Smooth muscle cell (in vitro differentiated cells): ENCODE data around the gene S100A6. TPM values are rescaled to one million over a fixed set of nuclear protein-coding genes. Genes with fewer than 3 reads are reported as not detected.
"Not testable (repeated sequence)": the region's sequence is repeated elsewhere in the genome, so short reads cannot be mapped to it uniquely, and the experiment has no call there.

Experiments
- DNase-seq: peaks from one replicate; lab custom pipeline; 2025; ENCODE audit not compliant: unreplicated experiment; lab: John Stamatoyannopoulos, UW
- H2AFZ ChIP-seq: fragments of 200-600 bp; sonication (generic); 2 replicates; pipeline ENCODE4 v1.6.0; 2016; ENCODE audit warnings: antibody characterized with exemption, low read depth, mild to moderate bottlenecking
- H3F3A ChIP-seq: fragments of 200-600 bp; sonication (generic); 2 replicates; pipeline ENCODE4 v1.6.0; 2017; ENCODE audit warnings: antibody characterized with exemption, low read depth
- H3K27ac ChIP-seq: fragments of 200-600 bp; sonication (generic); 2 replicates; pipeline ENCODE4 v1.5.1; 2016; ENCODE audit warnings: low read depth, mild to moderate bottlenecking
- H3K27me3 ChIP-seq: fragments of 200-600 bp; sonication (generic); 2 replicates; pipeline ENCODE4 v1.6.1; 2016; ENCODE audit warnings: low read depth, mild to moderate bottlenecking
- H3K36me3 ChIP-seq: fragments of 200-600 bp; sonication (generic); 2 replicates; pipeline ENCODE4 v1.5.1; 2016; ENCODE audit warnings: low read depth
- H3K4me1 ChIP-seq: fragments of 200-600 bp; sonication (generic); 2 replicates; pipeline ENCODE4 v1.5.1; 2016; ENCODE audit warnings: low read depth
- H3K4me2 ChIP-seq: fragments of 200-600 bp; sonication (generic); 2 replicates; pipeline ENCODE4 v1.6.0; 2016; ENCODE audit warnings: mild to moderate bottlenecking
- H3K4me3 ChIP-seq: fragments of 200-600 bp; sonication (generic); 2 replicates; pipeline ENCODE4 v1.5.1; 2016; ENCODE audit warnings: mild to moderate bottlenecking
- H3K79me2 ChIP-seq: fragments of 200-600 bp; sonication (generic); 2 replicates; pipeline ENCODE4 v1.6.0; 2016; ENCODE audit warnings: low read depth, mild to moderate bottlenecking
- H3K9ac ChIP-seq: fragments of 200-600 bp; sonication (generic); 2 replicates; pipeline ENCODE4 v1.6.0; 2016; ENCODE audit warnings: low read depth
- H3K9me3 ChIP-seq: fragments of 200-600 bp; sonication (generic); replicated peaks from 2 replicates; pipeline ENCODE4 v1.5.1; 2016; ENCODE audit warnings: low read depth
- H4K20me1 ChIP-seq: fragments of 200-600 bp; sonication (generic); 2 replicates; pipeline ENCODE4 v1.6.0; 2016; ENCODE audit warnings: low read depth
- CTCF ChIP-seq: fragments of 200-600 bp; sonication (generic); IDR thresholded peaks from 2 replicates; pipeline ENCODE4 v1.5.1; 2017; ENCODE audit warnings: borderline replicate concordance, mild to moderate bottlenecking, antibody characterized with exemption; ENCODE audit not compliant: insufficient read depth, poor library complexity, severe bottlenecking
- WGBS: methylation state at CpG from one replicate; pipeline ENCODE4 v1.1.7; 2016; ENCODE audit warnings: low lambda C conversion rate; 5-methylcytosine and 5-hydroxymethylcytosine counted together
- polyA plus RNA-seq: library from polyadenylated mRNA; unstranded; fragments of >200 nt; fragmentation: Nextera tagmentation; extraction: Ambion mirVana; gene quantifications from 2 replicates; pipeline ENCODE4 v1.2.1, GENCODE V29; 2016
- total RNA-seq: library from RNA; depleted of rRNA; stranded (reverse); fragments of >200 nt; gene quantifications from 2 replicates; pipeline ENCODE4 v1.2.3, GENCODE V29; 2014

Gene S100A6
- total and polyA plus RNA-seq, 2 experiments from 2014 or later = 499 to 1,358 TPM

DNA sequence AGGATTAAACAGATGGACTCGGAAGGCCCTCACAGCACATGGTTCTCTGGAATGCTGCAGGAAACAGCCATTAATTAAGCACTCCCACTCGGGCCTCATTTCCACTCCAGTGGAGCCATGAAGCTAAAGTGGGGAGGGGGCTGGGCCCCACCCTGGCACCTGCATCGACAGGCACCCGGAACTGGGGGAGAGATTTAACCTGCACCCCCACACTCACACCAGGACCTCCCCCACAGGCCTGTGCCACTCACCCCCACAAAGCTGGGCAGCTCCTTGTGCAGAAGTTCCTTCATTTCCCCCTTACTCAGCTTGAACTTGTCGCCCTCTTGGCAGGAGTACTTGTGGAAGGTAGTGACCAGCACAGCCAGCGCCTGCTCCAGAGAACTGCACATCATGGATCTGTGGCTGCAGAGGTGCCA lies 27.7 kb upstream of the S100A6 start:
- Histone ChIP-seq H4K20me1 (no peaks in the 10 kb centered on the region), H3K27ac (no peak overlapping the region), H3F3A (peaks cover 8% of the 10 kb centered on the region), H3K4me3 (no peak overlapping the region), H3K4me1 (peaks cover 34% of the 10 kb centered on the region), H3K9me3 (no peaks in the 10 kb centered on the region), H3K4me2 (no peak overlapping the region), H2AFZ (no peak overlapping the region), H3K36me3 (no peaks in the 10 kb centered on the region), H3K9ac (no peak overlapping the region), H3K79me2 (no peaks in the 10 kb centered on the region), H3K27me3 (no peaks in the 10 kb centered on the region)
- WGBS = 66% methylated on average over 6 of the region's 6 CpGs
- no peak for DNase-seq
- TF ChIP-seq CTCF = no peak

DNA sequence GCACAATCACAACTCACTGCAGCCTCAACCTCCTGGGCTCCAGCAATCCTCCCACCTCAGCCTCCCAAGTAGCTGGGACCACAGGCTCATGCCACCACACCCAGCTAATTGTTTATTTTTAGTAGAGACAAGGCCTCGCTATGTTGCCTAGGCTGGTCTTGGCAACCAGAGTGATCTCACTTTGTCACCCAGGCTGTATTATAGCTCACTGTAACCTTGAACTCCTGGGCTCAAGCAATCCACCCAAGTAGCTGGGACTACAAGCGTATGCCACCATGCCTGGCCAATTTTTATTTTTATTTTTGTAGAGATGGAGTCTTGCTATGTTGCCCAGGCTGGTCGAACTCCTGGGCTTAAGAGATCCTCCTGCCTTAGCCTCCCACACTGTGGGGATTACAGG lies 26.2 kb upstream of the S100A6 start:
- H3K79me2 ChIP-seq, DNase-seq, H4K20me1 ChIP-seq, H2AFZ ChIP-seq, H3K9me3 ChIP-seq, H3K36me3 ChIP-seq, H3F3A ChIP-seq, H3K4me3 ChIP-seq, H3K27ac ChIP-seq, H3K4me2 ChIP-seq, H3K9ac ChIP-seq, H3K27me3 ChIP-seq: not testable (repeated sequence)
- H3K4me1 ChIP-seq = peaks cover 19% of the 10 kb centered on the region
- 88% methylated on average over 3 of the region's 3 CpGs for WGBS

DNA sequence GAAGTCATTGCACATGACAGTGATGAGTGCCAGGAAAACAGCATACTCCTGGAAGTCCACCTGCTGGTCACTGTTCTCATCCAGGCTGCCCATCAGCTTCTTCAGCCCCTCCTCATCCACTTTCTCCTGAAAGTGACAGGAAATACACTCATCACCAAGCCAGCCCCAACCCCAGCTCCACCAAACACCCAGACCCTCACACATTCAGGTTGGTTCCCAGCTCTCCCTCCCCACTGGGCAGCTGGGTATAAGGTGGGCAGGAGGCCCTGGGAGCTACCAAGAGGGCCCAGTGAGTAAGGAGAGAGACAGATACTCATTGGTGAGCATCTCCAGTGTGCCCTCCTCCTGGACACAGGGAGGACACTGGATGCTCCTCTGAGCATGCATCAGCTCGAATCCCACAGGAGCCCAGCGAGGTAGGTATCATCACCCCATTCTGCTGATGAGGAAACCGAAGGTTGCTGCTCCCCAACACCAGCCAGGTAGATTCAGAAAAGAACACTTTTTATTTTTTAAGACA lies 25.7 kb upstream of the S100A6 start:
- no peak for TF ChIP-seq CTCF
- Histone ChIP-seq H3K36me3 (no peaks in the 10 kb centered on the region), H3K79me2 (no peaks in the 10 kb centered on the region), H3K27ac (no peak overlapping the region), H2AFZ (no peak overlapping the region), H3K4me3 (no peak overlapping the region), H3K4me1 (peaks cover 15% of the 10 kb centered on the region), H3K4me2 (no peak overlapping the region), H3K27me3 (no peaks in the 10 kb centered on the region), H3K9ac (no peak overlapping the region), H4K20me1 (no peaks in the 10 kb centered on the region), H3F3A (peaks cover 3% of the 10 kb centered on the region), H3K9me3 (no peaks in the 10 kb centered on the region)
- no peak for DNase-seq
- 95% methylated on average over 3 of the region's 3 CpGs for whole genome bisulfite sequencing

- Histone ChIP-seq H3K9ac (no peak overlapping the region), H3K4me1 (peaks cover 10% of the 10 kb centered on the region), H3K9me3 (no peaks in the 10 kb centered on the region), H3K4me3 (no peak overlapping the region), H2AFZ (no peak overlapping the region), H3K27ac (no peak overlapping the region), H3K27me3 (no peaks in the 10 kb centered on the region), H3K36me3 (no peaks in the 10 kb centered on the region), H4K20me1 (no peaks in the 10 kb centered on the region), H3K79me2 (no peaks in the 10 kb centered on the region), H3F3A (peaks cover 1% of the 10 kb centered on the region), H3K4me2 (no peak overlapping the region)
- 94% methylated on average over 10 of the region's 10 CpGs for WGBS
- no peak for DNase-seq
- no peak for TF ChIP-seq CTCF
Observed at GRCh38 chr1:153560771-153561465, 25.1 kb upstream of the S100A6 start.
